ENCODE data around the gene SSC4D. TPM values are rescaled to one million over a fixed set of nuclear protein-coding genes. Genes with fewer than 3 reads are reported as not detected.

The SSC4D gene
- total and polyA plus RNA-seq, 2 donors, result 0.71 to 0.96 TPM

DNA sequence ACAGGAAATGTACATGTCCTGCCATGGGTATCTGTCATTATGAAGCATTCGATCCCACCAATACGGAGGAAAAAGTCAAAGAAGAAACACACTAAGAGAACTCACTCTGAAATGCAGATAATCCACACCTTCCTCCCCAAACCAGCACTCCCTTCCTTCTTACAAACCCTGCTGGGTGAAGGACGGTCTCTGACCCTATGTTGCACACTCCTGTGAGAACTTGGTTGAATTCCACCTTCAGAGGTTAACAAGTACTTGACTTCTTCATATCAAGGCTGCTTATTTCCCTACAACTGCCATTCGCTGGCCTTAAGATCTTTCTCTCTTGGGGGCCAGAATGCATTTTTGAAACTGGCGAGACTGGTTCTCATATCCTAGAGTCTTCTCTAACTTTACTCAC lies 67.3 kb downstream of the SSC4D start:
- no peaks in the 10 kb centered on the region for H3K27me3 ChIP-seq (ENCODE audit: control insufficient read depth in 2 of 2, insufficient read depth in 1 of 2, low read length in 1 of 2)
- no peaks in the 10 kb centered on the region for H3K9me3 ChIP-seq (ENCODE audit: control insufficient read depth in 2 of 2, insufficient read depth in 1 of 2, low read length in 1 of 2)
- 97% methylated on average over 5 of the region's 5 CpGs for WGBS
- DNase-seq (ENCODE audit: low read depth in 6 of 9, low spot score in 9 of 9), result no peak
- no peak overlapping the region for H3K4me3 ChIP-seq (ENCODE audit: low read length in 2 of 2)
- H3K4me1 ChIP-seq (ENCODE audit: control insufficient read depth in 2 of 2, insufficient read depth in 2 of 2, low read length in 2 of 2), result peaks cover 4 to 9% of the 10 kb centered on the region in 2 donors
- H3K27ac ChIP-seq (ENCODE audit: low read depth in 1 of 2, low read length in 1 of 2), result no peak overlapping the region
- peaks cover 40 to 66% of the 10 kb centered on the region in 2 donors for H3K36me3 ChIP-seq (ENCODE audit: control insufficient read depth in 2 of 2, insufficient read depth in 2 of 2, low read length in 1 of 2)

DNA sequence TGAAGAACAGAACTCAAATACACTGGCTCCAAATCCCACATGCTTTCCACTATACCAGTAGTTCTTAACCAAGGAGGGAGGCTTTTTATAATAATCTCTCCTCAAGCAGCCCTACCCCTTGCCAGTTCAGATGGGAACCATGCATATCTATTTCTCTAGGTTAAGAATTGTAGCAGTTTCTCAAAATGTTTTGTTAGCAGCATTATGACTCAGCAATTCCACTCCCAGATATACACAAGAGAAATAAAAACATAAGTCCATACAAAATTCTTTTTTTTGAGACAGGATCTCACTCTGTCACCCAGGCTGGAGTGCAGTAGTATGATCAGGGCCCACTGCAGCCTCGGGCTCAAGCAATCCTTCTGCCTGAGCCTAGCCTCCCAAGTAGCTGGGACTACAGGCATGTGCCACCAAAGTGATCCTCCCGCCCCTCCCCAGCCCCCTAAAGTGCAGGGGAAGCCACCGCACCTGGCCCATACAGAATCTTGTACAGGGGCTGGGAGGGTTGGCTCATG lies 68.8 kb downstream of the SSC4D start:
- Histone ChIP-seq H3K4me1 (ENCODE audit: control insufficient read depth in 2 of 2, insufficient read depth in 2 of 2, low read length in 2 of 2) (no peaks in the 10 kb centered on the region), H3K27ac (ENCODE audit: low read depth in 1 of 2, low read length in 1 of 2) (no peak overlapping the region), H3K27me3 (ENCODE audit: control insufficient read depth in 2 of 2, insufficient read depth in 1 of 2, low read length in 1 of 2) (no peaks in the 10 kb centered on the region), H3K4me3 (ENCODE audit: low read length in 2 of 2) (no peak overlapping the region), H3K9me3 (ENCODE audit: control insufficient read depth in 2 of 2, insufficient read depth in 1 of 2, low read length in 1 of 2) (no peaks in the 10 kb centered on the region), H3K36me3 (ENCODE audit: control insufficient read depth in 2 of 2, insufficient read depth in 2 of 2, low read length in 1 of 2) (peaks cover 26 to 57% of the 10 kb centered on the region in 2 donors)
- 84% methylated on average over 3 of the region's 3 CpGs for WGBS
- DNase-seq (ENCODE audit: low read depth in 6 of 9, low spot score in 9 of 9), result no peak

Other genes starting within 250 kb of the SSC4D start
- gene SRRM3, start 207.8 kb downstream of the SSC4D start, total RNA-seq, result 0.05 TPM
- 1.4 TPM for gene SRRM3, start 207.8 kb downstream of the SSC4D start, polyA plus RNA-seq
- gene HSPB1, start 107.0 kb downstream of the SSC4D start, total RNA-seq, result 67.7 TPM
- gene HSPB1, start 107.0 kb downstream of the SSC4D start, polyA plus RNA-seq, result 1,040 TPM
- 16.0 TPM for gene YWHAG, start 50.7 kb downstream of the SSC4D start, total RNA-seq
- gene YWHAG, start 50.7 kb downstream of the SSC4D start, polyA plus RNA-seq, result 47.1 TPM
- gene ZP3, start 15.3 kb upstream of the SSC4D start, total RNA-seq, result 1.6 TPM
- gene ZP3, start 15.3 kb upstream of the SSC4D start, polyA plus RNA-seq, result 2.3 TPM
- 7.9 TPM for gene DTX2, start 52.0 kb upstream of the SSC4D start, total RNA-seq
- gene DTX2, start 52.0 kb upstream of the SSC4D start, polyA plus RNA-seq, result 50.3 TPM
- gene UPK3B, start 100.9 kb upstream of the SSC4D start, total RNA-seq, result 0.33 TPM
- 2.1 TPM for gene UPK3B, start 100.9 kb upstream of the SSC4D start, polyA plus RNA-seq
- gene SPDYE16, start 133.6 kb upstream of the SSC4D start, total RNA-seq, result 0.14 TPM
- gene SPDYE16, start 133.6 kb upstream of the SSC4D start, polyA plus RNA-seq, result 0.27 TPM
- 2.1 TPM for gene POMZP3, start 217.6 kb upstream of the SSC4D start, total RNA-seq
- gene POMZP3, start 217.6 kb upstream of the SSC4D start, polyA plus RNA-seq, result 14.3 TPM

All from thymus (tissue), 11 donors.